HG03060 (cell line): ENCODE data around the gene PIGZ.

ENCODE experiments used
- ATAC-seq: cut with Tn5 transposase; IDR thresholded peaks from one replicate; pipeline ENCODE4 v1.9.1; 2021; ENCODE audit warnings: low read depth, moderate number of reproducible peaks; ENCODE audit not compliant: unreplicated experiment

The PIGZ gene

DNA sequence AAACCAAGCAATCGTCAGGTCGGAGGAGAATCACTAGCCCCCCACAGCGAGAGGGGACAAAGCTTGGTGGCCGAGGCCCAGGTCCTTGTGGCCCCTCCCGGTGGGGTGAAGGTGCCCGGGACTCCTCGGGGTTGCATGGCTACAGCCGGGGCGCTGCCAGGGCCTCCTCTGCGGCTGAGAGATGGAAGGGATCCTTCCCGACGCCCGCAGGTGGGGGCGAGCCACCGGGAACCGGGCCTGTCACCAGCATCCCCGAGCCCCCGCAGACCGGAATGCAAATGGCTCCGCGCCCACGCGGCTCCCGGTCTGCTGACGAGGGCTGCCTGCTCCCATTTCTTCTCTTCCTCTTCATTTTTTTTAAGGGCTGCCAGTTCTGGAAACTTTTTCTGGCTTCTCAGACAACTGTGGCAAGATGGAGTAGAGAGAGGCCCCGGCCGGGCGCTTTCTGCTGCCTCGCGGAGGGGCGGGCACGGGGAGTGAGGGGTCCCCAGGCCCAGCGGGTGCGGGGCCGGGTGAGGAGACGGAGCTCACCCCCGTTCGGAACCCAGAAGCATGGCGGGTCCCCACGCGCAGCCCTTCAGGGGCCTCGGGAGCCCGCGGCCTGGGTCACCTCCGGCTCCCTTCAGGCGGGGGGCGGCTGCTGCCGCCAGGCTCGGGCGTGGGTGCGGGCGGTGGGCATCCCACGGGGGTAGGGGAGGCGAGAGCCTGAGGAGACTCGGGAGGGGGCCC lies 33.5 kb upstream of the PIGZ start:
- ATAC-seq, result no peak

DNA sequence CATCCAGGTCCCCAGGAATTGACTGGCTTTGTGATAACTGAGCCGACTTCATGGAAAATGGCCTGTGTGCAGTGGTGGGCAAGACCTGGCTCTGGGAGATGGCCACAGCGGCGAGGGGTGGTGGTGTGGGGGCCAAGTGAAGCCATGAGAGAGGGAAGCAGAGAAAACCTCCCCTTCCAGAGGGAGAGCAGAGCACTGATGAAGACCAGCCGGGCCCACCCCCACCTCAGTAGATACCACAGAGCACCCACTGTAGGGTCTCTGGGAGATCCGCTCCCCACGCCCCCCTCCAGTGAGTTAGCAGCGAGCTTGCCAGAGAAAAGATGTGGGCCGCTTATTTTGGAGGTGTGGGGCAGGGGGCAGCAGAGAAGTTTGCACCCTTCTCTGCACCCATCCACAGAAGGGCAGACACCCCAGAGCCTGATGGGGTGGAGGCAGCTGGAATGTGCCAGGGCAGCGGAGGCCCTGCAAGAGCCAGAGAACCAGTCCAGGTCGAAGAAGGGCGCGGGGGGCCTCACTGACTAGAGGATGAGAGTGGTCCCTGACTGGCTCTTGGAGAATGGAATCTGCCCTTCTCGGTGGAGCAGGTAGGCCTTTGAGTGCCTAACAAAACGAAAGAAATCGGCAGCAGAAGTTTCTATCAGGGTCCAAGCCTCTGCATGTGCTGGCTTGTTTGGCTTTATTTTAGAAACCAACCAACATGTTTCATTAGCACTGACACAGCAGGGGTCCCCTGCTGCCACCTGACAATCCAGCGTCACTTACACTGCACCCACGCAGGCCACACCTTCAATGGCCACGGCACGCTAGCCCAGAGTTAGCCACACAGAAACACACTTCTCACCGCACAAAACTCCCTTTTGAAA lies 32.7 kb upstream of the PIGZ start:
- no peak for ATAC-seq

DNA sequence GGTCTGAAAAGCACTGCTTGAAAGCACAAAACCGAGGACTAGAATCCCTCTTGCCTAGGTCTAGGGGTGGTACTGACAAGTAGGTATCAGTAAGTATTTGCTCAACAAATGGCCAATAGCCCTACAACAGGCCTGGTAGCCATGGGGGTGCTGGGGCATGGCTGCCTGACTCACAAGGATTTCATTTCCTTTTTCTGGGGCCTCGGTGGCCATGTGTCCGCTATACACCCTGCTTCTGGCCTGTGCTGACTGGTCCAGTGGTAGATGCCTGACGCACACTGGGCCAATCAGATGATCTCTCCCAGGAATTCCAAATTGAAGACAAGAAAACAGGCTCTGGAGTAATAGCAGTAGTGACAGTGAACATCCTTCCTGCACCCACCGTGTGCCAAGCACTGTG lies 31.6 kb upstream of the PIGZ start:
- no peak for ATAC-seq

DNA sequence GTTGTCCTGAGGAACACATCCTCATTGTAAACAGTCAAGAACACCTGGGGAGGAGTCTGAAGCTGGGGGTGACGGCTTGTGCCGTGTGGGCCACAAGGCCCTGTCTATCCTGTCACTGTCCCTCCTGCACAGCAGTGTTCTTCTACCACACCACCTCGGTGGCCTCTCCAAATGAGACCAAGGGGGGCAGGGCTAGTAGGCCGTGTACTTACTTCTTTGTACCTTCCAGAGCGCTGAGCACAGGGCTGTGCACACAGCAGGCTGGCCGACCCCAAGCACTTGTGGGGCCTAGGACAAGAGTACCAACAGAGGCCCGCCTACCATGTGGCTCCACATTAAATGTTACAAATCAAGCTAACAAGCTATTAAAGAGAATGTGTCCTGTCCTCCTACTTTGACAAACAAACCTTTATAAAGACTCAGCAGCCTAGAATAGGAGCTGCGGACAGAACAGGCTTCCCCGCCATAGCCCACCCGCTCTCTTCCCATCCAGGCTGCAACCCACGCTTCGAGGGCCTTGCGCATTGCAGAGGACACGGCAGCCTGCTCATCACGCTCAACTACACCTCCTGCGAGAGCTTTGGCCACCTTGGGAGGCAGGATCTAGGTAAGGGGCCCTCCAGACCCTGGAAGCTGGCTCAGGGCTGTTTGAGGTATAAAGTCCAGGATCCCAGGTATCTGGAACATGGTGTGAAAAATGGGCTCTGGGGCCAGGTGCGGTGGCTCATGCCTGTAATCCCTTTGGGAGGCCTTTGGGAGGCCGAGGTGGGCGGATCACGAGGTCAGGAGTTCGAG lies 30.5 kb upstream of the PIGZ start:
- ATAC-seq, result no peak

DNA sequence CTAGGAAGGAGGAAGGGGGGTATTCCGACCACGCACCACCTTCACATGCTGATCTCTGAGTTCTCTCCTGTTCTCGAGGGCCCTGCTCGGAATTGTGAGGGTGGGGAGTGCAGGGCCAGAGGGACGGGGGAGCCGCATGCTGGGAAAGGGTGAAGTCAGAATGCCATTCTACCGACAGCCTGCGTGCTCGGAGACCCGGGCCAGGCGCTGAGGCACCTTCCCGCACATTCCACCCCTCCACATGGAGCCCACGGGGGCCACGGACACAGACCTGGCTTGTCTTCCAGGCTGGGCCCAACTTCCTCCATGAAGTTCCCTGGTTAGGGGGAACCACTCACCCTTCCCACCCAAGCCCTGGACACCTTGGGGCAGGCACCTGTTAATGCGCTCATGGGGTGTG lies 28.7 kb upstream of the PIGZ start:
- no peak for ATAC-seq

DNA sequence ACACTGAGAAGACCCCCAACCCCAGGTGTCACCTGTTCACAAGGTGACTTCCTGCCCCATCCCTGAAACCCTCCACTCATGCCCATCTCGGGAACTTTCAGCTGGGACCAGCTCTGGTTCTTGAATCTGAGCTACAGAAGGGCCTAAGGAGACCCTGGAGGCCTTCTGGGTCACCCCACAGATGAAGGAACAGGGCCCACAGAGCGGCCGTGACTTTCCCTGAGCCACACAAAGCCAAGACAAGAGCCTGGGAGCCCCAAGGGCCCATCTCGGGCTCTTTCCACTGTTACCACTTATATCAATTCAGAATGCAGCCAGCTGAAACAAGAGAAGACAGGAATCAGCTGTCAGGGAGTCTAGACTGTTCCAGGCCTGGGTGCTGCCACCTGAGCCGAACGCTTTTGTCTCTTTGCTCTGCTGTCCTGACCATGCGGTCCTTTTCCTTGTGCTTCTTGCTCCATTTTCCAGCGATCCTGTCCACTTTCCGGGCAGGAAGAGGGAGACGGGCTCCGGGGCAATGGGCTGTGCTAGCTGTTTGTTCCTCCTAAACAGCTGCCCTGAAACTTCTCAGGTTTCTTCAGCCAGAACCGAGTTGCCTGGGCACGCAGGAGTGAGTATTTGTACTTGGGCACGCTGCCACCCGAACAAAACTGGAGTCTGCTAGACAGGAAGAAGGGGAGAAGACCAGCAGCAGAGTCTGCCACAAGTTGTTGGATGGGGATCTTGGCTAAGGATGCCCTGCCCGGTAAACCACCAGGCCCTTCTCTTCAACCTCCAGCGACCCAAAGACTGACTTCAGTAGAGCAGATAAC lies 28.0 kb upstream of the PIGZ start:
- ATAC-seq, result no peak

DNA sequence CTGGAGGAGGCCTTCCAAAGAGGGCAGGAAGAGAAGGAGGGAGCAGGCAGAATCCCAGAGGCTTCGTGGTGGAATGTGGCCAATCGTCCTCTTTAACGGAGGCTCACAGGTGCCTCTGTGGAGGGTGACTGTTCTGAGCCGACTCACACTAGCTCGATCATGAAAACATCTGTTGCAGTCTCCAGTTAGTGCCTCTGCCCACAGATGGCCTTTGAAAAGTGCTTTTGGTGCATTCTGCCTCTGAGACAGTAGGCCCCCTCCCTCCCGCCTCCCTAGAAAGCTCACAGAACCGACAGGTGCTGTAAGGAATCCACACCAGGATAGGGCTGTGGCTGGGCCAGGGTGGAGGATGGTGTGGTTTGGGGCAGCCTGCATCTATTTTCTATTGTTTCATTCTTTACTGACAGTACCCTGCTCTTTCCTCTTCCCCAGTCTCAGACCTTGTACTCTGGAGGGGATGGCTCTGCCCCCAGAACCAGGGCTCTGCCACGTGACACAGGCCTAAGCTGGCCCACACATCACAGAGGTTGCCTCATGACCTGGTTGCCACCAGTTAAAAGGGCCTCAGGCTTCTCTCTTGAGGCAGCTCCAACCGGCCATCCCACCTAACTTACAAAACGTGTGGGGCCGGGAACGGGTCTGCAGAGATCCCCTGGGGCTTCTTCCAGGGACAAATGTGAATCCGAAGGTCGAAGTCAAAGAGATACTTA lies 27.2 kb upstream of the PIGZ start:
- no peak for ATAC-seq

DNA sequence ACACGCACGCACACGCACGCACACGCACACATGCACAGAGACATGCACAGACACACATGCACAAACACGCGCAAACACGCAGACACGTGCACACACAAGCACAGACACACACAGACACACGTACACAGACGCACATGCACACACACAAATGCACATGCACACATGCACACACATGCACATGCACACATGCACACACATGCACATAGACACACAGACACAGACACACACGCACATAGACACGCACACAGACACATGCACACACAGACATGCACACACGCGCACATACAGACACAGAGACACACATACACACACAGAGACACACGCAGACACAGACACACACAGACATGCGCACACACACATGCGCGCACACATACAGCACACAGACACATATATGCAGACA lies 26.4 kb upstream of the PIGZ start:
- ATAC-seq, result no peak

DNA sequence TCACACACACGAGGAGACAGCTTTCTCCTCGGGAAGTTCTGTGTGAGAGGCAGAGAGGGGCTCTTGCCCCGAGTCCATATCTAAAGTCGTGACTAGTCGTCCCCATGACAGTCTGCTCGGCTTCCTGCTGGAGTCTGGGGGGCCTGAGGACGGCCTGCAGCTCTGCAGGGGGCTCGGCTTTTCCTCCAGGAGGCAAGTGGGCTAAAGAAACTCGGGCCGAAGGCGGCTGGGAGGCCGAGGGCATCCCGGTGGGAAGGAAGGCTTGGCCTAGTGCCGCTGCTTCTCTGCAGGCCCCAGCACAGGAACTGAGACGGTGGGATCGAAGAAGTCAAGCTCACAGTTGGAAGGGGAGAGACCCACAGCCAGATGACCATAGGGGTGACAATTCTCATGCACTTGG lies 25.4 kb upstream of the PIGZ start:
- no peak for ATAC-seq

DNA sequence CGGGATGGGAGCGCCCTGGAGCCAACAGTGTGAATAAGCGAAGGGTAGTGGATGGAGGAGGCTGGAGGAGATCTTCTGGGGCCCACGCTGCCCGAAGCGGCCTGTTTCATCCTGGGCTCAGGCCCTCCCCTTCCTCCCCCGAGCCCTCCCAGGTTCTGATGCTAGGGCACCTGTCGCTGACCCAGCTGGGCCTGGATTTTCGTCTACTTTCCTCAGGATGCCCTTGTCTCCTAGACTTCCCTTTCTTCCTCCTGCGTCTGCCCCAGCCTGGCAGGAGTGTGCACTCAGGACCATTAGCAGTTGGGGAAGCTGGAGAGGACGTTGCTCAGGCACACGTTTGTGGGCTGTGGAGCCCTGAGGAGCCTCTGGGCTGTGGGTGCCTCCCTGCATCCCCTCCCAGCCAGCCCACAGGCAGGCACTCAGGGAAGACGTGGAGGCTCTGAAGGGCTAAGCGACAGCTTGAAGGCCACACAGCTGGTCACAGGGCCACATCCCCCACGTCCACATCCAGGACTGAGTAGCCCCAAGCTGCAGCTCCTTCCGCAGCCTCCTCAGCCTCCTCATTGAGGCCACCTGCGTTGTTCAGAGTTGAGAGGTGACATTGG lies 23.9 kb upstream of the PIGZ start:
- ATAC-seq, result no peak

DNA sequence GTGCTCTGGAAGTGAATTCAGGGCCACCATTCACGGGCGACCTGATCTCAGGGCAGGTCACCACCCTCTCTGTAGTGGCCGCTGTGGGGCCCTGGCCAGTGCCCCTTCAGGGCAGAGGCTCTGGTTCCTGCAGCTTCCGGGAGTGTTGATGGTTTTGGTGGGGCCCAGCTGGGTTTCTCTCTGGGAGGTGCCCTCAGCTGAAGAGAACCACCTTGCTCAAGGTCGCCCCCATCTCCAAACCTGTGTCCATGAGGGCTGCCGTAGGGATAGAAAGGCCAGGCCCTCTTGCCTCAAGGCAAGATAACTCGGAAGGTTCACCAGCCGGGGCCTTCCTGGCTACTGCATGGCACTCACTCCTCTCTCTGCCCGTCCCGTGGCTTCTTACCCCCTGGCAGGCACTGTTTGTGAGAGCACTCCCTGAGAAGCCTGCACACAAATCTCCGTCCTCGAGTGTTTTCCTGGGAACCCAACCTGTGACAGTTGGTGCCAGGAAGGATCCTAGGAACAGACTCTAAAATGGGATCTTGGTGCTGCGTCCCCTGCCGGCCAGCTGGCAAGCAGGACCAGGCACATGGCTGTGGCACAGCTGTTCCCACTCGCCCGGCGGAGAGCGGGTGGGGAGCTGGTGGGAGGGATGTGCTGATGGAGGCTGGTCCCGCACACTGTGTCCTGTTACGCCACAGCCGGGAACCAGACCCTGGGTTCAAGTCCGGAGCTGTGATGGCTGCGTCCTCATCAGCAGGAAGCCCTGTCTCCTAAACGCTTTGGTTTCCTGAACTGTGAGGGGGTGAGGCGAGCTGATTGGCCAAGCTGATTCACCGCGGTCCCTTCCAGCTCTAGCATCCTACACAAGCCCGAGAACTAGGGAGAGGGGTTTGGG lies 23.2 kb upstream of the PIGZ start:
- no peak for ATAC-seq

DNA sequence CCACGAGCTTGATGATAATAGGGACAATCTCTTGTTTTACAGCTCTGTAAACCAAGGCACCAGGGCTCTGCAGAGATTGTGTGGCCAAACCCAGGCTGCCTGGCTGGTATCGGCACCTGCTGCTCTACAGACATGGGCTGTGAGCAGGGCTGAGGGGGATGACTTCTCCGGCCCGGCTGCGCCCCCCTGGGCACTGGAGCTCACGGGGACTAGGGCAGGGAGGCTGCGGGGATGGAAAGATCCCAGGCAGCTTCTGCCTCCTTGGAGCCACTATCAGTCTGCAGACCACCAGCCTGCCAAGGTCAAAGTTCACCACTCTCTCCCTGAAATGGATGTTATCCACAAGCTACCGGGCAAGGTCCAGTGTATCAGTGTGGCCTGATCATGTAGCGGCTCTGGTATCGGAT lies 22.0 kb upstream of the PIGZ start:
- no peak for ATAC-seq

DNA sequence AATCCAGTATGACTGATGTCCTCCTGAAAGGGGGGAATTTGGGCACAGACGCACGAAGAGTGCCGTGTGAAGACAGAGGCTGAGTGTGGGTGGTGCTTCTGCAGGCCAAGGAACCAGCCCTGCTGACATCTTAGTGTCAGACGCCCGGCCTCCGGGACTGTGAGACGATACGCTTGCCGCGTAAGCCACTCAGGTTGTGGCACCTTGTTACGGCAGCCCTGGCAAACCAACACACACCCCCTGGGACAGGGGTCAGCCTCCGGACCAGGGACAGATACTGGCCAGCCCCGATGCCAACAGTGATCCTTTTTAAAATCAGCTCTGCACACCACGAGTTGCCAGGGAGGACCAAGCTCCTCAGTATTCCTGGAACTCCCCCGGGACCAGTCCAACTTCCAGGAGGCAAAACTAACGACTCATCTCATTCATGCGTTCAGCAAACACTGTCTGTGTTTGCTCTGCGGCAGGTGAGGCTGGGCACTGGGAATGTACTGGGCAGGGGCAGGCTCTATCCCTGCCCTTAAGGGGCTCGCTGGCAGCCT lies 21.2 kb upstream of the PIGZ start:
- no peak for ATAC-seq

DNA sequence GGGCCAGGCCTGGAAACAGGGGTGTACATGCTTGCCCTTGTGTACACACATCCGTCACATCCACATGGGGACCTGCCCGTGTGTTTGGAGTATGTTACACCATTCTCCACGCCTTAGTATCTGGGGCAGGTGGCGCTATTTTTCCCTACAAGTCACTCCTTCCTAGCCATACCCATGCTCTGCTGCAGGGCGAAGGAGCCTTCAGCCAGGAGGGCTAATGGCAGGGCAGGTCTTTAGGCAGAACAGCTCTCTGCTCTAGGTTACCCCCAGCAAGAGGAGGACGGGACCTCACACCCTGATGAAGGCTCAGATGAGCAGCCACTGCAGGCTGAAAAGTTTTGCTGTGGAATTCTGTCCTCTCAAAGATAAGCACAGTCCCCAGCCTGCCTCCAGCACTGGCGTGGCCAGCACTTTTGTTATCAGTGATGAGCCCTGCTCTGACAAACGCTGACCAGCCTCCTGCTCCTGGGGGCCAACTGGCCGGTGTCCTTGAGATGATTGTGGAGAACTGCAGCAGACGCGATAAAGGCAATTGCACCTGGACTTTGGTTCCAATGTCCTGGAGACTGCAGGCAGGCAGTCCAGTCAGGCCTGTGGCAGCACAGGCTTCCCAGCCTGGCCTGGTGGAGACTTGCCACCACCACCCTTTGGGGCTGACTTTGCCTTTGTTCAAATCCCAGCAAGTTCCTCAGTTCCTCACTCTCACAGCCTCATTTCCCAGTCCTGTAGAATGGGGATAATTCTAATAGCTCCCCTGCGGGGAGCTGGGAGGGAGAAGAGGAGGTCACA lies 19.8 kb upstream of the PIGZ start:
- ATAC-seq, result no peak

DNA sequence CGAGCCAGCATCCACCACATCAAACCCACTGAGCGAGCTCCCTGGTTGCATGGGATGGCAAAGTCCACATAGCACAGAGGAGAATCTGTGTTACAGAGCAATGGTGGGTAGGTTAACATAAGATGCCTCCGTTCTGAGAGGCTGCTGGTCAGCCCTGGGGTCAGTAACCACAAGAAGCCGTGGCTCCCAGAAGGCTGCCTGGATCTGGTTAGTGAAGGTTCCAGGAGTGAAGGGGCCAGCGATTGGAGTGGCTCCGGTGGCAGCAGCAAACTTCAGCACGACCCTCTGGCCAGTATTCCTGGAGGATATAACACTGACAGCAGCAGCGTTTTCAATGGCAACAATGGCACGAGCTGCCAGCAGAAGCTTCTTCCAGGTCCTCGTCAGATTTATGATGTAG lies 18.4 kb upstream of the PIGZ start:
- no peak for ATAC-seq

DNA sequence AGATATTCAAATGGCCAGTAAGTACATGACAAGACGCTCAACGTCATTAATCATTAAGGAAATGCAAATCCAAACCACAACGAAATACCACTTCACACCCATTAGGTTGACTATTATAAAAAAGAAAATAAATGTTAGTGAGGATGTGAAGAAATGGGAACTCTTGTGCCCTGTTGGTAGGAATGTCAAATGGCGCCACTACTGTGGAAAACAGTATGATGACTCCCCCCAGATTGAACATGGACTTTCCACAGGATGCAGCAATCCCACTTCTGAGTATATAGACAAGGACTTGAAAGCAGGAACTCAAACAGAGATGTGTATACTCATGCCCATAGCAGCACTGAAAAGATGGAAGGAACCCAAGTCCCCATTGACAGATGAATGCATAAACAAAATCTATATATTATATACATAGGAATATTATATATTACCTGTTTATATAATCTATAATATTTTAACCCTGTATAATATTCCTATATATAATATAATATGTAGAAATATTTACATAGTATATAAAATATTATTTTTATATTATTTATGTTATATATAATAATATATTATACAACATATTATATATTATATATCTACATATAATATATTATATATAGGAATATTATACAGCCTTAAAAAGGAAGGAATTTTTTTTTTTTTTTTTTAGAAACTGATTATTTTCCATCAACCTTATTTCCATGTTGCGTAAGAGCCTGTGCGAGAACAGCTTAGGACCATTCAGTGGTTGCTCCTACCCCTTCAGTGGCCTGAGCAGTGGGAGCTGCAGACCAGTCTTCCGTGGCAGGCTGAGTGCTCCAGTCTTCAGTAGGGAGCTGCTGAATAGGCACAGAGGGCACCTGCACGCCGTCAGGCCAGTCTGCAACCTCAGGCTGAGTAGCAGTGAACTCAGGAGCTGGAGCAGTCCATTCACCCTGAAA lies 17.6 kb upstream of the PIGZ start:
- no peak for ATAC-seq
